GM18858 (cell line): ENCODE data around the gene PPARA.

Source experiments
- ATAC-seq: cut with Tn5 transposase; IDR thresholded peaks from one replicate; pipeline ENCODE4 v1.9.1; 2021; ENCODE audit not compliant: unreplicated experiment

Gene PPARA

GRCh38 chr22:46113910-46114517 is 36.3 kb upstream of the PPARA start:
- ATAC-seq = no peak

- no peak for ATAC-seq
Observed at GRCh38 chr22:46114518-46115387, 35.6 kb upstream of the PPARA start.

GRCh38 chr22:46115388-46115678 is 35.0 kb upstream of the PPARA start:
- ATAC-seq = no peak

- ATAC-seq = no peak
Observed at GRCh38 chr22:46115755-46116490, 34.4 kb upstream of the PPARA start.

GRCh38 chr22:46116491-46116958 is 33.8 kb upstream of the PPARA start:
- no peak for ATAC-seq

- ATAC-seq = no peak
Observed at GRCh38 chr22:46117206-46118199, 32.8 kb upstream of the PPARA start.

GRCh38 chr22:46119093-46119728 is 31.1 kb upstream of the PPARA start:
- no peak for ATAC-seq

- no peak for ATAC-seq
Observed at GRCh38 chr22:46119729-46120419, 30.5 kb upstream of the PPARA start.

GRCh38 chr22:46120420-46120737 is 29.9 kb upstream of the PPARA start:
- ATAC-seq = no peak

GRCh38 chr22:46121079-46121478 is 29.2 kb upstream of the PPARA start:
- no peak for ATAC-seq

GRCh38 chr22:46121523-46122287 is 28.6 kb upstream of the PPARA start:
- ATAC-seq = no peak

- ATAC-seq = no peak
Observed at GRCh38 chr22:46122511-46122971, 27.8 kb upstream of the PPARA start.

GRCh38 chr22:46122980-46123693 is 27.2 kb upstream of the PPARA start:
- ATAC-seq = no peak

GRCh38 chr22:46123694-46124382 is 26.5 kb upstream of the PPARA start:
- ATAC-seq = no peak

GRCh38 chr22:46124383-46125144 is 25.8 kb upstream of the PPARA start:
- no peak for ATAC-seq

- no peak for ATAC-seq
Observed at GRCh38 chr22:46125311-46125710, 25.0 kb upstream of the PPARA start.
